T follicular helper cell (primary cell): ENCODE measurements around the gene CACNG8.
"Not testable (repeated sequence)": the region's sequence is repeated elsewhere in the genome, so short reads cannot be mapped to it uniquely, and the experiment has no call there.

ENCODE experiments used
- DNase-seq: peaks from one replicate; pipeline ENCODE4 v3.0.0-alpha.2; 2020; ENCODE audit warnings: low read depth
- total RNA-seq, 2 experiments: gene quantifications; one replicate each; lab custom pipeline; 2026; lab: John Stamatoyannopoulos, UW

The CACNG8 gene
- 0 to 0.04 reads per million in 2 experiments for total RNA-seq

- no peak for DNase-seq
Measured at GRCh38 chr19:53962887-53963431, at the start of gene CACNG8. CACNG8 (plus strand) TSS chr19:53962937.

- no peak for DNase-seq
Measured at GRCh38 chr19:53915000-53915399, 47.7 kb upstream of the CACNG8 start.

DNA sequence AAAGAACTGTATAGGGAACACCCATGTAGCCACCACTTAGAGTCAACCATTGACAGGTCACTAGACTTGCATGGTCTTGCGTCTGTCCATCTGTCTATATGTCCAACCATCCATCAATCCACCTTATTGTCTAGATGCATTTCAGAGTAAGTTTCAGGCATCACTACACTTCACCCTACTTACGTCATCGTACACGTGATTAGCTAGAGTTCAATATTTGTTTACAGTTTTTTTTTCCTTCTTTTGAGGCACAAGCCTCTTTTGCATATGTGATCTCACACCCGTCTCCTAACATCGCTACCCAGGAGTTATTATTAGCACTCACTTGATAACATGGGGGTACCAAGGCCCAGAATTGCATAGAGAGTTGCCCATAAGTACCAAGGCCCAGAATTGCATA lies 46.7 kb upstream of the CACNG8 start:
- DNase-seq, result no peak

GRCh38 chr19:53917356-53917755 lies 45.4 kb upstream of the CACNG8 start:
- DNase-seq, result no peak

GRCh38 chr19:53927739-53928138 lies 35.0 kb upstream of the CACNG8 start:
- DNase-seq, result peak; percentile 23

DNA sequence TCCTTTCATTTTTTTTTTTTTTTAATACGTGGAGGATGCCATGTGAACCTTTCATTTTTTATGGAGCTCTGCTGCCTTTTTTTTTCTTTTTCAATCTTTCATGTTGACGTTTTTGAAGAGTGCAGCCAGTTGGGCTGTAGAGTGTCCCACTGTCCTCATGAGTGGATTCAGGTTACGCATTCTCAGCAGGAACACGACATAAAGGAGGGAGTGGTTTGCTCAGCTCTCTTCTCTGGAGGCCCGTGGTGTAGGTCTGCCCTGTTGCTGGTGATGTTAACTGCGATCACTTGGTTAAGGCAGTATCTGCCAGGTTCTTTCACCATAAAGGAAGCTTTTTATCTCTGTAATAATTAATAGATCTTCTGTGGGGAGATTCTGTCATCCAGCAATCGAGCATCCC lies 26.7 kb upstream of the CACNG8 start:
- DNase-seq, result no peak

- no peak for DNase-seq
Measured at GRCh38 chr19:53942001-53942786, 20.5 kb upstream of the CACNG8 start.

DNA sequence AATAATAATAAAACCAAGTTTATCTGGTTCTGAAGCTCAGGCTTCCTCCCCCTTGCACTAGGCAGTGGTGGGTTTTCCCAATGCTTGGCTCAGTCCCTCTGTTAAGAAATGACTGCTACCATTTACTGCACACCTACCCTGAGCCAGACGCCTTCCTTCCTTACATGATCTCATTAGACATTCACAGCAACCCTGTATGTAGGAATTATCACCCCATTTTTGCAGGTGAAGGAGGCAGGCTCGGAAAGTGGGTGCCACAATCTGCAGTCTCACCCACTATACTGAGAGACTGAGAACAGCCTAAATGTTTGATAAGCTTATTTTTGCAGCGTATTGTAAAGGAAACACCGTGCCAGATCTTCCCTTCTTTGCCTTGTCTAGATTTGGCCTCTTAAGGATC lies 18.3 kb upstream of the CACNG8 start:
- no peak for DNase-seq

GRCh38 chr19:53944933-53945332 lies 17.8 kb upstream of the CACNG8 start:
- no peak for DNase-seq

DNA sequence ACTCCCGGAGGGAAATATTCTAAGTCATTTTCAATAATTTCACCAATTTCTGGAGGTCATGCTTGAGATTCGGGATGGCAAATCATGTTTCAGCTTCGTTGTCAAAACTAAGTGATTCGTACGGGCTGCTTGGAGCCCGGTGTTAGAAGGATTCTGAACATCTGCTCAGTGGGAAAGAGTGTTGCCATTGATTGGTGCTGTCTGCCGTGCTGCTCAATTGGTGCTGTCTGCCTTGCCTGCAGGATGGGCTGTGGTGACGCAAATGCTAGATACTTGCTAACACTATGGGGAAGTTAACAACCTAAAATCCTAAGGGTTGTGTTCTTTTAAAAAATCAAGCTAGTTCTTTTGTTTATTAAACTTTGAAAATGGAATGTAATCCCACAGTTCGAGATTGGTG lies 17.3 kb upstream of the CACNG8 start:
- DNase-seq, result no peak

- DNase-seq, result no peak
Measured at GRCh38 chr19:53945998-53946397, 16.7 kb upstream of the CACNG8 start.

GRCh38 chr19:53947624-53948023 lies 15.1 kb upstream of the CACNG8 start:
- no peak for DNase-seq

- not testable (repeated sequence) for DNase-seq
Measured at GRCh38 chr19:53948611-53949010, 14.1 kb upstream of the CACNG8 start.

- no peak for DNase-seq
Measured at GRCh38 chr19:53951436-53951835, 11.3 kb upstream of the CACNG8 start.

GRCh38 chr19:53951947-53952346 lies 10.8 kb upstream of the CACNG8 start:
- no peak for DNase-seq

DNA sequence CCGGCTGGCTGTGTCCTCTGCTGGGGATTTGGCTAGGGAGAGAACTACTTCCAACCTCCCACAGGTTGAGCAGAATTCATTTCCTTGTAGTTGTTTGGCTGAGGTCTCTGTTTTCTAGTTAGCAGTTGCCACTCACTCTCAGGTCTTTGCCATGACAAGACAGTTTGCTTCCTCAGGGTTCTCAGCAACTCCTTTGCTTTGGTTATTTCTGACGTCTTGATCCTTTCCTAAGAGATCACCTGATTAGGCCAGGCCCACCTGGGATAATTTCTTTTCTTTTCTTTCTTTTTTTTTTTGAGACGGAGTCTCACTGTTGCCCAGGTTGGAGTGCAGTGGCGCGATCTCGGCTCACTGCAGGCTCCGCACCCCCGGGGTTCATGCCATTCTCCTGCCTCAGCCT lies 9.4 kb upstream of the CACNG8 start:
- no peak for DNase-seq

DNA sequence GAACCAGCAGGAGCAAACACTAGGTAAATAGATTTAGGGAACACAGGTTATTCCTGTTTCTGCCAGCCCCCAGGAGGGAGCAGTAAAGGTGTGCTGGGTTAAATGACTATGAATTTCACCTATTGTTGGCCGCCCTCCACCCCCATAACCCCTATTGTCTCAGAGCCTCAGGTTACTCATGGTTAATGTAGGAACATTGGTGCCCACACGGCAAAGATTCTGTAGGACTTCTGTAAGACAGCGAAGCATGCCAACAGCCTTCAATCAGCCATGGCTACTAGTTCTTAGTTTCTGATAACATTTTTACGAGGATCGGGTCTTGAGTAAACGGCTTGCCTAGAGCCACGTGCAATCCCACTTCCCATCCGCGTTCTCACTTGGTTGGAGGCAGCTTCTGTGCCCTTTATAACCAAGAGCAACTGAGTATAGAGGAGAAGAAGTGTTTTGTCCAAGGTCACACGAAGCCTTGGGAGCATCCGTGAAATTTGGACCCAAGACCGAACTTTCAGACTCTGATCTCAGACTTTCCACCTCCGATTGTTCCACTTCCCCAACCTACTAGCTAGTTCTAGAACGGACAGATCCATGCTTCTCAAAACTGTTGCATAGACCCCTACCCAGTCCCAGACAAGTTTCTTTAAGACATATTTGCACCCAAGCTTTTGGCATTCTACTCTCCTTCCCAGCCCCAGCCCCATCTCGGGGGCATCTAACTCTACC lies 5.1 kb upstream of the CACNG8 start:
- no peak for DNase-seq

GRCh38 chr19:53958168-53958571 lies 4.6 kb upstream of the CACNG8 start:
- no peak for DNase-seq

GRCh38 chr19:53958823-53959757 lies 3.6 kb upstream of the CACNG8 start:
- DNase-seq, result no peak

DNA sequence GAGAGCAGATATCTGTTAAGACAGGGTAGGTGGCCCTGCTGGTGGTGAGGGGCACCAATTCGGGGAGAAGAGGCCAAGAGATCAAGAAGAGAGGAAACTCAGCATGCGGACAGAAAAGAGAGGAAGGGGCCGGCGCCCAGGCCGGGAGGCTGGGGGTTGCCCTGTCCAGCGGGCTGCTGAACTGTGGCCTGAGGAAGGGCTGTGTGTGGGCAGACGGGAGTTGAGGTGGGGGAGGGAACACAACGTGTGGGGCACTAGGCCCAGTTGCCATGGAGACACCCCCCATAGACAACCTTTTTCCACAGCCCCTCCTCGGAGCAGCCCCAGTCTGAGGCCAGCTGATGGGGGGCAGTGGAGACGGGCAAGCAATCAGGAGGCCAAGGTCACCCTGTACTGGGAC lies 2.5 kb upstream of the CACNG8 start:
- DNase-seq, result no peak

DNA sequence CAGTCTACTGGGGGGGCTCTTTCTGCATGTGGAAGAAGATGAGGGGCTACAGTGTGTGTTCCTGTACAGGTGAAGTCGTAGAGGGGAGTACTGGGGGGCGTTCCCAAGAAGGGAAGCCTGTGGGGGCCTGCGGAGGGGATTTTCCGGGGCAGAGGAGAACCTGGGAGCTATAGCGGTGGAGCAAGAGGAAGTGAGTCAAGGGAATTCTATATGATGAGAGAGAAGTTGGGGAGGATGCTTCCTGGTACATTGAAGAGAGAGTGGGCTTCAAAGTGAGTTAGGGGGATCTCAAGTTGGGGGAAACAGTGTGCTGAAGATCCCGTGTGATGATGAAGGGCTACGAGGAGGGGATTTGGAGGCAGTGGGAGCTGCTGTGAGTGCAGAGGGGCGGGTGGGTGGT lies 1.9 kb upstream of the CACNG8 start:
- no peak for DNase-seq
